Measurements from ENCODE around the gene IP6K3. TPM values are rescaled to one million over a fixed set of nuclear protein-coding genes. Genes with fewer than 3 reads are reported as not detected.
A peak's percentile ranks its signal among the peaks of the same experiment; 100 is the strongest.

IP6K3 gene
- total RNA-seq, 1 experiment from 2014 or later = not detected

- POLR2A ChIA-PET (ENCODE audit: low non-redundant PET) = no interaction called here
- H3K4me1 ChIP-seq (ENCODE audit: insufficient read depth, low read length, poor library complexity, severe bottlenecking) = peaks cover 10% of the 10 kb centered on the region
- intact Hi-C loops (cut with micrococcal nuclease; ENCODE audit: unreplicated experiment) = no loop called here
- no TSS peak for BruUV-seq (replicated peaks)
- no peak overlapping the region for H3K27ac ChIP-seq (ENCODE audit: low read depth, low read length, poor library complexity, severe bottlenecking)
- CTCF ChIA-PET = no interaction called here
- no peak for TF ChIP-seq EZH2 (IDR thresholded peaks at IDR 0.05; ENCODE audit: borderline replicate concordance, low read depth, low read length, poor library complexity, severe bottlenecking)
- no peak for TF ChIP-seq CTCF (conservative IDR thresholded peaks at IDR 0.05; ENCODE audit: low read depth, low read length)
- H3K9me3 ChIP-seq (ENCODE audit: low read depth, low read length, poor library complexity, severe bottlenecking) = no peaks in the 10 kb centered on the region
- DNase-seq (ENCODE audit: low spot score) = no peak
- no peaks in the 10 kb centered on the region for H3K27me3 ChIP-seq (replicated peaks; ENCODE audit: insufficient read depth, low read depth, low read length, poor library complexity)
- peaks cover 28% of the 10 kb centered on the region for H3K36me3 ChIP-seq (ENCODE audit: insufficient read depth, low read length, poor library complexity, severe bottlenecking)
- H3K4me3 ChIP-seq (ENCODE audit: low read depth, low read length, poor library complexity, severe bottlenecking) = no peak overlapping the region
These were observed 42.3 kb downstream of the IP6K3 start for GRCh38 chr6:33704215-33705066.

GRCh38 chr6:33702345-33702977 is 44.2 kb downstream of the IP6K3 start:
- CTCF ChIA-PET = interaction anchor here (0.6 to 1.3 kb wide), 2 partner anchors 86 to 353 kb away, joined by 3 read pairs; no protein-coding TSS in a partner anchor
- POLR2A ChIA-PET (ENCODE audit: low non-redundant PET) = interaction anchor here (0.6 to 0.8 kb wide), 2 partner anchors 16 to 102 kb away, joined by 5 to 7 read pairs; no protein-coding TSS in a partner anchor
- DNase-seq (ENCODE audit: low spot score) = peak; percentile 53

More at GRCh38 chr6:33702345-33702977, 44.2 kb downstream of the IP6K3 start:
- intact Hi-C loops (cut with micrococcal nuclease; ENCODE audit: unreplicated experiment) = no loop called here
- no peaks in the 10 kb centered on the region for H3K9me3 ChIP-seq (ENCODE audit: low read depth, low read length, poor library complexity, severe bottlenecking)
- no peak for TF ChIP-seq EZH2 (IDR thresholded peaks at IDR 0.05; ENCODE audit: borderline replicate concordance, low read depth, low read length, poor library complexity, severe bottlenecking)
- peak; percentile 44 for TF ChIP-seq CTCF (conservative IDR thresholded peaks at IDR 0.05; ENCODE audit: low read depth, low read length)
- no peaks in the 10 kb centered on the region for H3K27me3 ChIP-seq (replicated peaks; ENCODE audit: insufficient read depth, low read depth, low read length, poor library complexity)
- peaks cover 25% of the 10 kb centered on the region for H3K4me1 ChIP-seq (ENCODE audit: insufficient read depth, low read length, poor library complexity, severe bottlenecking)
- no peak overlapping the region for H3K27ac ChIP-seq (ENCODE audit: low read depth, low read length, poor library complexity, severe bottlenecking)
- BruUV-seq (replicated peaks) = no TSS peak
- H3K4me3 ChIP-seq (ENCODE audit: low read depth, low read length, poor library complexity, severe bottlenecking) = no peak overlapping the region
- peaks cover 29% of the 10 kb centered on the region for H3K36me3 ChIP-seq (ENCODE audit: insufficient read depth, low read length, poor library complexity, severe bottlenecking)
